AG09319 (cell line): ENCODE results near the gene IFIT2.
"Not testable (repeated sequence)": the region's sequence is repeated elsewhere in the genome, so short reads cannot be mapped to it uniquely, and the experiment has no call there.

Experiments
- DNase-seq: peaks from one replicate; pipeline ENCODE4 v3.0.0-alpha.2; 2010; ENCODE audit warnings: low read depth; ENCODE audit errors: extremely low read depth
- CTCF ChIP-seq: IDR thresholded peaks from 2 replicates; pipeline ENCODE4 v1.5.1; 2011; ENCODE audit warnings: low read depth, mild to moderate bottlenecking, inconsistent platforms, low read length, moderate library complexity

Gene IFIT2

GRCh38 chr10:89346405-89347254 lies 44.8 kb downstream of the IFIT2 start:
- TF ChIP-seq CTCF = no peak
- DNase-seq = no peak

- DNase-seq = no peak
- no peak for TF ChIP-seq CTCF
Measured at GRCh38 chr10:89347701-89348457, 46.0 kb downstream of the IFIT2 start.

- no peak for TF ChIP-seq CTCF
- no peak for DNase-seq
Measured at GRCh38 chr10:89348481-89348880, 46.6 kb downstream of the IFIT2 start.

GRCh38 chr10:89348975-89349374 lies 47.1 kb downstream of the IFIT2 start:
- no peak for DNase-seq
- TF ChIP-seq CTCF = no peak

GRCh38 chr10:89350631-89351315 lies 48.9 kb downstream of the IFIT2 start:
- DNase-seq = not testable (repeated sequence)

- no peak for TF ChIP-seq CTCF
- no peak for DNase-seq
Measured at GRCh38 chr10:89351412-89351779, 49.5 kb downstream of the IFIT2 start.

- no peak for TF ChIP-seq CTCF
- peak; percentile 87 for DNase-seq
Measured at GRCh38 chr10:89351780-89352597, 50.1 kb downstream of the IFIT2 start.
